G401.6 (cell line): ENCODE data around the gene PDAP1.
A peak's percentile ranks its signal among the peaks of the same experiment; 100 is the strongest.

Experiments
- FAIRE-seq: peaks from 2 replicates; lab custom pipeline; 2012; peaks lifted over from hg19 to GRCh38; lab: Jason Lieb, UNC

PDAP1 gene

GRCh38 chr7:99424932-99425730 lies 16.7 kb upstream of the PDAP1 start:
- FAIRE-seq, result no peak

GRCh38 chr7:99422625-99423024 lies 14.2 kb upstream of the PDAP1 start:
- no peak for FAIRE-seq

- FAIRE-seq, result no peak
Measured at GRCh38 chr7:99422186-99422585, 13.8 kb upstream of the PDAP1 start.

GRCh38 chr7:99420986-99421385 lies 12.6 kb upstream of the PDAP1 start:
- FAIRE-seq, result no peak

DNA sequence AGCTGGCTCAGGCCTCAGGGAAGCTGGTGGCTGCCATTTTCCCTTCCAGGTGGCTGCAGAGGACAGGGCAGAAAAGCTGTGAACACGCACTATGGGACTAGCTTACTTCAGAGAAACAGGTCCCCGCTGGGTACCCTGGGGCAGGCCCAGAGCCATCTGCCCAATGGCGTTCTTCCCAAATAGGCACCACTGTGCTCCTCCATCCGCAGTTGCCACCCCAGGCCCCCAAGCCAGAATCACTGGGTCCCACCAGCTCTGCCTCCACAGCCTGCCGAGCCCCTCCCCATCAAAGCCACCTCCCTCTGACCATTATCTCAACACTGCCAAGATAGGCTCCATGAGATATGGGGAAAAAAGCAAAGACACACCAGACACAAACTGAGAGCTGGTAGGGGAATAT lies 11.8 kb upstream of the PDAP1 start:
- no peak for FAIRE-seq

DNA sequence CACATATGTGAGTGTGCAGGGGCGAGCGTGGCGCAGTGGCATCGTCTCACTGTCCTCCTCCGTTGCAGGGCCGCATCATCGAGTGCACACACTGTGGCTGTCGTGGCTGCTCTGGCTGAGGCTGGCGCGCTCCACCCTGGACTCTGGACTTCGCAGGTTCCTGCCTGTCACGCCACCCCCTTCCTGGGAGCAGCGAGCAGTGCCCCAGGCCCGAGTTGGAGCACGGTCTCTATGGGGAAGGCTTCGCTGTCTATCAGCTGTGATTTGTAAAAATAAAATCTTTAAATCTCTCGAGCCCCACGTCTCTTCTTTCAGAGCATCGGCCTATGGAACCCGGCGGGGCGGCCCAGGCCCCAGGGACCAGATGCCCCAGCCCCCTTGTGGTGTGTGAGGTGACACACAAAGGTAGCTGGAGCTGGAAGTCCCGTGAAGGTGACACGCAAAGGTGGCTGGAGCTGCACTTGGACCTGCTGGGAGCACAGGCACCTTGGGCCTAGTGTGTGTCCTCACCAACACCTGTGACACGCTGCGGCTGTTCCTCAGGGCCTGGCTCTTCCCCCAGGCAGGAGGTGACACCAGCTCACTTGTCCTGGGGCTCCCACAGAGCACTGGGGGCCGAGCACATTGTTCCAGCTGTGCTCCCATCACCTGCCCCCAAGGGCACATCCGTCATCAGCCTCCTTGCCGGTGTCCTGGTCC lies 11.1 kb upstream of the PDAP1 start:
- no peak for FAIRE-seq

DNA sequence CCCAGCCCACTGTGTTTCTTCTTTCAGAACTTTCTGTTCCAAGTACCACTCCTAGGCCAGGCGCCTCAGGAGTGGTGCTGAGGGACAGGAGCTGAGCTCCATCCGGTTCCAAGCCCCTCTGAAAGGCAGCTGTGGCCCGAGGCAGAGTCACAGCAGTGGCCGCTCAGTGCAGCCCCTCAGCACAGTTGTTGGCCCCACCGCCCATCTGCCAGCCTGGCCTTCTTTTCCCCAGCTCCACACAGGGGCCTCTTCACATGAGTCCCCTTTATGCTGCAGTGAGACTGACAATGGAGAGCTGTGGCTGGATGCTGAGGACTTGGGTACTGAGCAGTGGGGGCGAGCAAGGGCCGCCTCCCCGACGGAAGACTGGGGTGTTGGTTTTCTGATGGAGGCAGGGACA lies 9.9 kb upstream of the PDAP1 start:
- FAIRE-seq, result no peak

- peak; percentile 78 for FAIRE-seq
Measured at GRCh38 chr7:99415513-99416127, 7.2 kb upstream of the PDAP1 start.

DNA sequence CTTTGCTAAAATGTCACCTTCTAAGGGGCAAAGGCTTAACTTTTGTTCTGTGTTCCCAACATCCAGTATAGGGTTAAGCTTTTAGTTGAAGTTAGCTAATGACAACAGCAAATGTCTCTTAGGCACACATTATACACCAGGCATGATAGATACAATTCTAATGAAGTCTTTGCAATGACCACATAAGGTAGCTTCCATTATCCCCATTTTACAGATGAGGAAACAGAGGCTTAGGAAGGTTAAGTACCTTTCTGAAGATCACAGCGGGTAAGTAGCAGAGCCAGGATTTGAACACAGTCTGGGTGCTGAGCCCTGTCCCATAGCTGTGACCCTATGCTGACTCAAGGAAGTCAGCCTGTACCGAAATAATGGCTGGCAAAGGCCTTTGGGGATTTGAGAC lies 2.2 kb upstream of the PDAP1 start:
- no peak for FAIRE-seq

GRCh38 chr7:99409806-99410205 lies 1.4 kb upstream of the PDAP1 start:
- FAIRE-seq, result no peak

- no peak for FAIRE-seq
Measured at GRCh38 chr7:99409192-99409572, 785 bp upstream of the PDAP1 start.

DNA sequence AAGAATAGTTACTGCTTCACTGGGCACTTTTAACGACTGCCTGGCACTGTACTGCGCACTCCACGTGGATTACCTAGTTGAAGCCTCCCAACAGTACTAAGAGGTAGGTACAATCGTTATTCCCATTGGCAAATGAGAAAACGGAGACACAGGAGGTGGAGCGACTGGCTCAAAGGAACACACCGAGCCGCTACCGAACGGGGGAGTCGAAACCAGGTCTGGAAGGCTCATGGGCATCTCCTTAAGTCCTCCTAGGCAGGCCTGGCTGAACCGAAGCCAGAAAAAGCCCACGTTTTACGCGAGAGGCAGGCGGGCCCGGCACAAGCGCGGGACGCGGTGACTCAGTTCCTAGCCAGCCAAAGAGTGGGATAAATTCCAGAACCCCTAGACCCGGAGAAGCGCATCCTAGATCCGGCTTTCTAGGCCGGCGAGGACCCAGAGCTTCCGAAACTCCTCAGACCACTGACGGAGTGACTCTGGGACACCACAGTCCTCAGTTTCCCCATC lies 472 bp downstream of the PDAP1 start:
- no peak for FAIRE-seq

DNA sequence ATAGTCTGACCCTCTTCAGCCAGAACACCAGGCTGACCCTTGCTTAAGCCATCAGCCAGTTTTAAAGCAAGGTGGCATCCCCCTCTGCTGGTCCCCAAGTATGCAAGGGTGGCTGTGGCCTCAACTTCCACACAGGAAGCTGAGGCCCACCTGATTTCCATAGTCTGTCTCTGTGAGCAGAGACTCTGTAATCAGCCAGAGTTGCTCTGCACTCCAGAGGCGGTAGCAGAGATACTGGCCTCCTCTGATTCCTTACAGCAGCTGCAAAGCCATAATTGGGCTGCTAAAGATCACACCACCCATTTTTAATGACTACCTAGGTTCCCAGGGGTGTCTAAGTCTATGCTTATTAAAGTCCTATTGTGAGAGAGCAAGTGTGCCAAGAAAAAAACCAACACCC lies 1.8 kb downstream of the PDAP1 start:
- FAIRE-seq, result no peak

DNA sequence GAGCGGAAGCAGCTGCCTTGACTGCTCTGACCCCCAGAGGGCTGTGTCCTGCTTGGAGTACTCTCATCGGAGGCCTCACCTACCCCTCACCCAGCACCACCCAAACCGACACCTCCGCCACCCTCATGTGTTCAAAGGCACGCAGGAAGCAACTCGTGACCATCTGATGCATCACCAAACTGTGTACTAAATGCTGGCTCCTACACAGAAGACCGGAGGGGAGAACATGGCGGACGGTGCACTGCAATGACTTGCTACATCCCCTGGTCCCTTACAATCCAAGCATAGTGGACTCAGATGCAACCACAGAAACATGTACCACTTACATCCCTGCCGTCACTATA lies 3.4 kb downstream of the PDAP1 start:
- no peak for FAIRE-seq

- FAIRE-seq, result no peak
Measured at GRCh38 chr7:99404235-99404976, 4.0 kb downstream of the PDAP1 start.

- FAIRE-seq, result no peak
Measured at GRCh38 chr7:99403764-99404163, 4.6 kb downstream of the PDAP1 start.

GRCh38 chr7:99402854-99403253 lies 5.5 kb downstream of the PDAP1 start:
- no peak for FAIRE-seq

DNA sequence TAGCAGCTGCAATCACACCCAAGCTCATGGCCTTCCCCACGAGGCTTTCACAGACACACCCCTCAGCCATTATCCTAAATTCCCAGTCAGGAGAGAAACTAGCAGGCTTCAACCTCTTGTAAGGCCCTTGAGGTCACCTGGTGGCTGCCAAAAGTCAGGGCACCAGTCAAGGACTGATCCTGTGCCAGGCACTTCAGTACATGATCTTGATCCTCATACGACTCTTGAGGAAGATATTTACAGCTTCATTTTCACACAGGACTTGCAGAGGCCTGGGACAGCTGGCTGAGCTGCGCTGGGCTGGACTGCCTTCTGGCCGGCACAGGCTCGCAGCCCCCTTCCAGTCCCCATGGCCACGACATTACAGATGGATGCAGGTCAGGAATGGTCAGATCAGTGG lies 8.8 kb downstream of the PDAP1 start:
- FAIRE-seq, result no peak

GRCh38 chr7:99398891-99399445 lies 9.4 kb downstream of the PDAP1 start:
- no peak for FAIRE-seq

- no peak for FAIRE-seq
Measured at GRCh38 chr7:99397297-99397983, 11.0 kb downstream of the PDAP1 start.

DNA sequence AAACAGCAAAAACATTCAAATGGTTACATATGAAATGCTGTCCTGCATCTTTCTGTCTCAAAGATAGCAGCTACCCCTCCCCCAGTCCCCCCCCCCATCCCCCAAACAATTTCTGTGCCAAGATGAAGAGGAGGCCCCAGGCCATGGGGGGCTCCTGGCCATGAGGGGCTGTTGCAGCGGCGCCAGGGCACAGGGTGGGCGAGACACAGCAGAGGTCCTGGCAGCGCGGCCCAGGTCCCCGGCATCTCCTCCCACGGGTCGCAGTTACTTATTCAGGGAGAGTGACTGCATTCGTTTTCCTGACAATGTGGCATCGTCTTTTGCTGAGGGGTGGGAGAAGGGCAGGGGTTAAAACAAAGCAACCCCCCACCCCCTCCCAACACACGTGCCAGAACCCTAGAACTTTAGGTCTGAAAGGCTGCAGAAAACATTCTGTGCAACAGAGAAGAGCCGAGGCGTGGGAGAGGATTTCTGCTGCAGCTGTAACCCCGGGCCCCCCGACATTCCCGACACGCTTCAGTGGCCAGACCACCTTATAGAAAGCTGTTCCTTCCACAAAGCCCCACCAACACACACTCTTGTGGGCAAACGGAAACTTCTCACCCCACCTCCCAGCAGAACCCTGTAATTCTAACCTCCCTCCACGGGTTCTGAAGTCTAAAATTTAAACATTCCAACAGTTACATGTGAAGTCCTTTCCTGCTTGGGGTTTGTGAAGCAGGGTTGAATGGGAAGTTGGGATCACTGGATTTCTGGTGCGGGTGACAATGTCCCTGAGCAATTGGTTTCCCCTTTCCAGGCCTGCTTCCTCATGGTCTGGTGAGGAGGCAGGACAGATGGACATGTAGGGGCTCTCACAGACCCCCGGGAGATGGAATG lies 11.7 kb downstream of the PDAP1 start:
- no peak for FAIRE-seq
